Stromal cell of bone marrow (primary cell): ENCODE data around the gene VPREB1.
"Not testable (repeated sequence)": the region's sequence is repeated elsewhere in the genome, so short reads cannot be mapped to it uniquely, and the experiment has no call there.

Source experiments
- DNase-seq: peaks from one replicate; pipeline ENCODE4 v3.0.0-alpha.2; 2012; ENCODE audit warnings: low read depth

VPREB1 gene, protein sequence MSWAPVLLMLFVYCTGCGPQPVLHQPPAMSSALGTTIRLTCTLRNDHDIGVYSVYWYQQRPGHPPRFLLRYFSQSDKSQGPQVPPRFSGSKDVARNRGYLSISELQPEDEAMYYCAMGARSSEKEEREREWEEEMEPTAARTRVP

DNA sequence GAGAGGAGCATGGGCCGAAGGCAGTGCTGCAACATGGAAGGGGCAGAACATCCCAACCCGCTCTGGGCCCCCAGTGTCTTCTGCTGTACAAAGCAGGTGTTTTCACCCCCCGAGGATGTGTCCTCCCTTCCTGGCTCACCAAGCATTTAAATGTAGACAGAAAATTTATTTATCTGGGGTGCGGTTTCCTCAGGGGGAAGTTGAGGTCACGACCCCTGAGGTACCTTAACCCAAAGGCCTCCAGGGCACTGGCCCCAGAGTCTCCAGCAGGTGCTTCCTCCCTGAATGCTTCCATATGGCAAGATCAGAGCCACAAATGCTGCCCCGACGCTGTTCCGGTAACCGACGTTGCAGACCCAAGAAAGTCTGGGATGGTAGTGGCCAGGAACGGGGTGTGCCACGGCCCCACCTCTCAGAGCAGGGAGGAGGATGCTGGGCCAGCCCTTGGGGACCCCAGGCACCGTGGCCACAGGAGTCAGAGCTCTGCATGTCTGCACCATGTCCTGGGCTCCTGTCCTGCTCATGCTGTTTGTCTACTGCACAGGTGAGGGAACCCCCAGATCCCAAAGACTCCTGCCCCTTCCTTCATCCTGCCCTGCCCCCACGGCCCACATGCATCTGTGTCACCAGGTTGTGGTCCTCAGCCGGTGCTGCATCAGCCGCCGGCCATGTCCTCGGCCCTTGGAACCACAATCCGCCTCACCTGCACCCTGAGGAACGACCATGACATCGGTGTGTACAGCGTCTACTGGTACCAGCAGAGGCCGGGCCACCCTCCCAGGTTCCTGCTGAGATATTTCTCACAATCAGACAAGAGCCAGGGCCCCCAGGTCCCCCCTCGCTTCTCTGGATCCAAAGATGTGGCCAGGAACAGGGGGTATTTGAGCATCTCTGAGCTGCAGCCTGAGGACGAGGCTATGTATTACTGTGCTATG is at the start of gene VPREB1:
TSS of gene VPREB1 (plus strand) at position 471 of the 935 bp plus-strand sequence. CDS start at position 499, 28 bp downstream.
- DNase-seq: no peak

DNA sequence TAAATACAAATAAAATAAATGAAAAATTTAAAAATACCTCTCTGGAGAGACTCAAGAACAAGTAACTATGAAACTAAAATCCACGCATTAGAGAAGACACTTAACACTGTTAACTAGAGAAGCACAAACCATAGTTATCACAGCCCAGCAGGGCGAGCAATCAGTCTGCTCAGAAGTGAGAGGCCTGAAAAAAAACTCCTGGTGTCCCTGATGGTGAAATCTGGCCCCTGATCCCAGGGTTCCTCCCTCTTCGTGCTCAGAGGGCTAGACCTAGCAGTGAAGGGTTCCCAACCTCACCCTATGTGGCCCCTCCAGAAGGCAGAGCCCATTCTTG is 49.7 kb upstream of the VPREB1 start:
- no peak for DNase-seq

DNA sequence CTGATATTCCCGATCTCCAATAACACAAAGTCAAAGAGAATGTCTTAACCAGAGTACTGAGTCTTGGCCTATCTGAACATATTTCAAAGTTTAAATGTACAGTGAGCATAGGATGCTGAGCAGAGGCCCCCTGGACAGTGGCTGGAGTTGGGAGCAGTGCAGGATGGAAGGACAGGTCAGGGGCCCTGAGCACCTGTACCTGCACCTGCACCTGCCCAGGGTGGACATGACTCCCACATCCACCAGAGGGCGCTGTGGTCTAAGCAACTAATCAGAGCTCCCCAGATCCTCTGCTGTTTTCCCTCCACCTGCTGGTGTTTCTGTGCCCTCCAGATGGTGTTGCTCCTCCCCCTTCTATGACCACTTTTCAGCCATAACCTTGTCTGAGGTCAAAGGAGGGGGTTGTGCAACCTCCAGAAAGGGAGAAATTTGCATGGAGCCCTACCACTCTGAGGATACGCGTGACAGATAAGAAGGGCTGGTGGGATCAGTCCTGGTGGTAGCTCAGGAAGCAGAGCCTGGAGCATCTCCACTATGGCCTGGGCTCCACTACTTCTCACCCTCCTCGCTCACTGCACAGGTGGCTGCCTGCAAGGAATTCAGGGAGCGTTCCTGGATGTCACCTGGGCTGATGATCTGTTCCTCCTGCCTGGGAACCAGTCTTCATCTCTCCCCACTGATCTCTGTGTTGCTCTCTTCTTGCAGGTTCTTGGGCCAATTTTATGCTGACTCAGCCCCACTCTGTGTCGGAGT is 49.1 kb upstream of the VPREB1 start:
- peak; percentile 16 for DNase-seq

DNA sequence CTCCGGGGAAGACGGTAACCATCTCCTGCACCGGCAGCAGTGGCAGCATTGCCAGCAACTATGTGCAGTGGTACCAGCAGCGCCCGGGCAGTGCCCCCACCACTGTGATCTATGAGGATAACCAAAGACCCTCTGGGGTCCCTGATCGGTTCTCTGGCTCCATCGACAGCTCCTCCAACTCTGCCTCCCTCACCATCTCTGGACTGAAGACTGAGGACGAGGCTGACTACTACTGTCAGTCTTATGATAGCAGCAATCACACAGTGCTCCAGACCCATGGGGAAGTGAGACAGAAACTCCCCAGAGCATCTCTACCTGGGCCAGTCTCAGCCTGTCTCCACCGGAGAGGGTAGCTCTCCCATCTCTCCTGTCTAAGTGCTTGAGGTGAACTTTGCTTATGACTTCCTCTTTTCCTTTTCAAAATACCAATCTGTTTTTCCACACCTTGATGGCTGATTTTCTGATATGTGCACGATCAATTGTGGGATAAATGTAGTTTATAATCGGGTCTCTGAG is 48.5 kb upstream of the VPREB1 start:
- DNase-seq: no peak

DNA sequence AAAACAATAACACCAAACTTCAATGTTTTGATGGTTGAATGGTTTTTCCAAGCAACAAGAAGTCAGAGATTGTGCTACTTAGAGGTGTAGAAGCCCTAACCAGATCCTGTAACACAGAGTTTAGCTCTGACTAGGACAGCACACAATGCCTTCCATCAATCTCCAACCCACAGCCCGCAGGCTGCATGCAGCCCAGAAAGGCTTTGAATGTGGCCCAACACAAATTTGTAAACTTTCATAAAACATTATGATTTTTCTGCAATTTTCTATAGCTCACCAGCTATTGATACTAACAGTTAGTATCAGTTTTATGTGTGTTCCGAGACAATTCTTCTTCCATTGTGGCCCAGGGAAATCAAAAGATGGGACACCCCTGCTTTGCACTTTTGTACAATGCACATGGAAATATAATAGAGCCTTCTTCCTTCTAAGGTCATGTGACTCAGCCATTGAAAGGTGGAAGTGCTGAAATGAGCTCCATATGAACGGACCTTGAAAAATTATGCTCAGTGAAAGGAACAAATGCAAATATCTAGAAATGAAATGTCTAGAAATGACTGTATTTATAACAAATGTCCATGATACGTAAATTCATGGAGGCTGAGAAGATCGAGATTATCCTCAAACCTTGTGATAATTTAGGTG is 47.6 kb upstream of the VPREB1 start:
- no peak for DNase-seq

DNA sequence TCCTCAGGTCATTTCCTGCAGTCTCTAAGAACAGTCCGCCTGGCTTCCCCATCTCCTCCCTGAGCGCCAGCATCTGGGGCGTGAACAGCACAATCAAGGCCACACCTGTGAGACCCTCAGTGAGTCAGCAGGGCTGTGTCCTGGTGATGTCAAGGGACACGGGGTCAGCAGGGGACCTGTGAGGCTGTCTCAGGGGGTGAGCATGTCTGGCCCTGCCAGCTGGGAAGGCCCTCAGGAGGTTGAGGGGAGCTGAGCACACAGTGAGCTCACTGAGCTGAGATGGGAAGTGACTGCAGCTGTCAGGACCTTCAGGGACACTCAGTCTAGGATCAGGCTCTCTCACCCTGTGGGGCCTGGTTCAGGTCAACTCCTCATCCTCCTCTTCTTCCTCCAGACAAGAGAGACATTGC is 46.6 kb upstream of the VPREB1 start:
- no peak for DNase-seq

DNA sequence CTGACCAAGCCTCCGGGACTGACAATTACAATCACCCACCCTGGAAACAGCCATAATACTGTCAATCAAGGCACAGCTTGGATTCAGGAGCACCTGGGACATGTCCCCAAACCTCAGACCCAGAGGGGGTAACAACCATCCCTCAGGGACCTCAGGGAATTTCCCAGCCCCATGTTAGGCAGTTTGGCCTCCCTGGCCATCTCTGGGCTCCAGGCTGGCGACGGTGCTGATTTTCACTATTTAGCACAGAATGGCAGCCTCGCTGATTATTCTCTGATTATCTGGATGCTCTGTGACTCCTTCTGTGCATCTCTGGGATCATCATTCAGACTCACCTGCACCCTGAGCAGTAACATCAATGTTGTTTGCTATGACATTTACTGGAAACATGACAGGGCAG is 45.8 kb upstream of the VPREB1 start:
- DNase-seq: no peak

DNA sequence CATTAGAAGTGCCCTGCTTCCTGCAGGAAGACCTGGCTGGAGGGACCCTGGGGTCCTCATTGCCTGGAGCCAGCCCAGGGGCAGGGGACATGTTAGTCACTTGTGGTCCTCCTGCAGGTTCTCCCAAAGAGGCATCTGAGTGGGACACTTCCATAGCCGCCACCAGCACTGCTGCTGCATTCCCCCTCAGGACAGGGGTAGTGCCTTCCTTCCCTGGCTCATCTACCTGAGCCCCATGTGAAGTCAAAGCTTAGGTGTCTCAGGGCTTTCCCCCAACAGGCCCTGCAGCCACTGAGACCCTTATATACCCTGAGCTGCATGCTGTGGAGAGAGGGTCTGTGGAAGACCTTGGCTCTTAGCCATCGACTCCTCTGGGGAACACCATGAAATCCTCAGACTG is 45.0 kb upstream of the VPREB1 start:
- DNase-seq: no peak

DNA sequence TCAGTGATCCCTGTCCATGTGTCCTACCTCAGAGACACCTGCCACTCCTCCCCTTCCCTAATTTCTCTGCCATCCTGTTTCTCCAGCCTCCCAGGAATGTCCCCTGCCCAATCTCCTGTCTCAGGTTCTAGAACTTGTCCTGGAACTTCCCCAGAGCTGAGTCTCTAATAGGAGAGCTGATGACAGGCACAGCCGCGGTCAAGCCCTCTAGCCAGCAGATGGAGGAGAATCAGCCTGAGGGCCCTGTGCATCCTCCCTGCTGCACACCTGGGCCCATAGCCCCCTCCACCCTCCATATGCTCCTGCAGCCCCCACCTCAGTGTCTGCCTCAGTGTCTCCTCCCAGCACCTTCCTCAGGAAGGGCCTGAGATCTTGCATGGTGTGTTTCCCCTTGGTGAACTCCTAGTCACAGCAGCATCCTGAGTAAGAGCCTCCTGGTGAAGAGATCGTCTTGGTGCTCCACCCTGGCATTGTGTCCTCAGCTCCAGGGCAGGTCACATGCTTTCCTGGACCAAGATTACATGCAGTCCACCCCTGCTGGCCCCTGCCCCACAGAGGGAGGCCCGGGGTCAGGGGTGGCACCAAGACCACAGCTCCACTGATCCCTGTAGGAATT is 43.9 kb upstream of the VPREB1 start:
- no peak for DNase-seq

DNA sequence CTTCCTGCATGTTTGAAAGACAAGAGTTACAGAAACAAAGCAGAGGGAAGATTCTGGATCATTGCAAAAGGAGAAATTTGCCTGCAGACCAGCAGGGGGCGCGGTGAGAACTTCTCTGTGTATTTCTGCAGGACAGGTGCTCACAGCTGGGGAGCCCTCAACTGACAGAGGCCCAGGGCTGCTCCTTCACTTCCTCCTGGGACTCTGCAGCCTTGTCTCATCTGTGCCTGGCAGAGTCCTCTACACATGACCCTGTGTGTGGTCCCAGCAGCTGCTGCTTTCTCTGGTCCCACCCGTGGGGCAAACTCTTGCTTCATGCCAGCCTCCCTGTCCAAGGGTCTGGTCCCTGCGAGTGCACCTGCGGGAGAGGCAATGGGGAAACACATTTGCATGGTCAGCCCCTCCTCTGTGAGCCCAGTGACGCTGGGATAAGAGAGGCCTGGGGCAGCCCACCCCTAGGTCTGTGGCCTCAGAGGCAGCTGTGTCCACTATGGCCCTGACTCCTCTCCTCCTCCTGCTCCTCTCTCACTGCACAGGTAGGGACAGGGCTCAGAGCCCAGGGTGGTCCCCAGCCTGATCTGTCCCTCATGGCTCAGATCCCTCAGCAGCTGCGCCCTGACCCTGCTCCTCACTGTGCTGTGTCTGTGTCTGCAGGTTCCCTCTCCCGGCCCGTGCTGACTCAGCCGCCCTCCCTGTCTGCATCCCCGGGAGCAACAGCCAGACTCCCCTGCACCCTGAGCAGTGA is 43.2 kb upstream of the VPREB1 start:
- no peak for DNase-seq

DNA sequence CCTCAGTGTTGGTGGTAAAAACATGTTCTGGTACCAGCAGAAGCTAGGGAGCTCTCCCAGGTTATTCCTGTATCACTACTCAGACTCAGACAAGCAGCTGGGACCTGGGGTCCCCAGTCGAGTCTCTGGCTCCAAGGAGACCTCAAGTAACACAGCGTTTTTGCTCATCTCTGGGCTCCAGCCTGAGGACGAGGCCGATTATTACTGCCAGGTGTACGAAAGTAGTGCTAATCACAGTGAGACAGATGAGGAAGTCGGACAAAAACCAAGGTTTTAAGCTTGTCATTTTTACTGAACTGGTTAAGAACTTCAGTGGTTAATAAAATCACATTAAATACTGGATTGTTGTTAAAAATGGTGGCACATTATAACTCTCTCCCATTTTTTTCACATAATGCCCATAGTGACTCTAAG is 42.6 kb upstream of the VPREB1 start:
- no peak for DNase-seq

DNA sequence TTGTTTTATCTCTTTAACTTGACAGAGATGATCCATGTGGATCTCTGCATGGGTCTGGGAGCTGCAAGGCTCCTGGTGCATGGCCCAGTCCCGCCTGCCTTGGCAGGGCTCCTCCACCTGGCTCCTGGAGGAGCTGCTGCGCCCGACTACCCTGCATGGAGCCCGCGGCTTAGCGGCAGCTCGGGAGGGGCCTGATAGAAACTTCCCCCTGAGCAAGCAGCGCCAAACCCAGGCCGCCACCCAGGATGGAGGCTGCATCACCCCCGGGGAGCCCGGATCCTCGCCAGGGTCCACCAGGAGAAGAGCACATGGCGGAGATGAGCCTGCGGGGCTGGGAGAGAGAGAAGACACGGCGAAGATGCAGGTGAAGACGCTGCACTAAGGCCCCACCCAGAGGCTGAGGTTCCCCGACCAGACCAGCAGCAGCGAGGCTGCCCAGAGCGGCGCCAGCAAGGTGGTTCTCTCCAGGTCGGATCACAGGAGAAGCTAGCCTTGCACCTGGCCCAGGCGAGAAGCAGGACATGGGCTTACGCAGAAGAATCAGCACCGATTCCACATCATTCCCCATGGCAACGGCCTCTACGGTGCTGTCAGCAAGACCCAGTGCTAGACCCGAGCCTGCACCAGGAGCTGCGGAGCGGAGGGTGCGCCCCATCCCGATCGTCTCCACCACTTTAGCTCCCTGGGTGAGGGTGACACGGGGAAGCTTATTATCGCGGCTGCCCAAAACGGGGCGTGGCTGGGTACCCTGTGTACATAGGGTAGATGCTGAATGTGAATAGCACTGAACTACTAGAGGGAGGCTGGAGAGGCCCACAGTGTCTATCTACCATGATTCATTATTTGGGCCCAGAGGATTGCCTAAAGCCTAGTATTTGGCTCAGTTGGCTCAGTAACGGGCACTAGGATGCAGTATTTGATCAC is 41.3 kb upstream of the VPREB1 start:
- DNase-seq: no peak

DNA sequence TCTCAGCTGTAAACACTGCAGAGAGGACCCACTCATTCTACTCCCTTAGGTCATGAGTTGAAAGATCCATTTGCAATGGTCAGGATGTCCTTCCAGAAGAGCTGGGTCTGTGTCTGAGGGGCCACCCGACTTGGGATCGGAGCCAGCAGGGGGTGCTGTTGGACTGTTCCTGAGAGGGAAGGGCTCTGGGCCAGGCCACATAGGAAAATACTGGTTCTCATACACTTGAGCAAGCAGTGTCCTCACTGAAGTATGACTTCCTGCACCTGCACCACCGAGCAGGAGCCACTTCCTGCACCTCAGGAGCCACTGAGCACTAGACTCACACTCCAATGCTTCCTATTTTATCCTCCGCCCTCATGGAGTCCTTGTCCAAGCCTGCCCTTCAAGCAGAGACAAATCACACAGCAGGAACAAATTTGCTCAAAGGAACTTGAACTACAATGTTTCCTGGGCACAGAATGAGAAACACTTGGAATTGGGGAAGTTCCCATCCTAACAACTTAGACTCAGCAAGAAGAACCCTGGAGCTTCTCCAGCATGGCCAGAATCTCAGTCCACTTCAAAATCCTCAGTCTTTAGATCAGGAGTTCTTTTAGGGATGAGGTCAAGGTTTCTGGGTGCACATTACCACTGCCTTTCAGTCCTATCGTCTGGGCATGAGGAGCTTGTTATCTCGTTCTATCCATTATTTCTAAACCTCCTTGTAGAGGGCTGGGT is 36.6 kb upstream of the VPREB1 start:
- peak; percentile 40 for DNase-seq

DNA sequence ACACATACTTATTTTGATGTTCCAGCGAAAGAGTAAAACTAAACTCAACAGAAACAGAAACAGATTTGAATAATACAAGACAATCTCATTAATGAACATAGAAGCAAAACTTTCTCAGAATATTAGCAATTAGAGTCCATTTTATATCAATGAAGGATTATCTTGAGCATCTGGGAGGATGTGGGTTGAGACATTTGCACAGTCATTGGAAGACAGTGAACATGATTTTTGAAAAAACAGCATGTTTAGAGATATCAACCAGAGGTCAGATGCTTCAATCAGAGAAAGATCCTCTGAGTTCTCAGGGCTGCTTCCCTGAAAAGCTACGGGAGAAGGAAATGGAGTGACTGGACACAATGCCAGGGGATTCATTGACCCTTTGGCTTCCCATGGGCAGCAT is 35.9 kb upstream of the VPREB1 start:
- no peak for DNase-seq

DNA sequence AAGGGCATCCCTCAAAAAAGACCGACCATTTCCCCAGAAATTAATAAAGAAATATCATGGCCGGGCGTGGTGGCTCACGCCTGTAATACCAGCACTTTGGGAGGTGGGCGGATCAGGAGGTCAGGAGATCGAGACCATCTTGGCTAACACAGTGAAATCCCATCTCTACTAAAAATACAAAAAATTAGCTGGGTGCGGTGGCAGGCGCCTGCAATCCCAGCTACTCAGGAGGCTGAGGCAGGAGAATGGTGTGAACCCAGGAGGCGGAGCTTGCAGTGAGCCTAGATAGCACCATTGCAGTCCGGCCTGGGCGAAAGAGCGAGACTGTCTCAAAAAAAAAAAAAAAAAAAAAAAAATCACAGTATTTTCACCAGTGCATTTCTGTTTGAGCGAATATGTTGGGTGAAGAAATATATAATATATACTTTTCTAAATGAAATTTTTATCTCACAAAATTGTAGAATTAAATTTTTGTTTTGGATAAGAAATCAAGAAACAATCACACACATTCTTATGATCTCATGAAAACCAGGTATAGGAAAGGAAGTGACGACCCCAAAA is 35.4 kb upstream of the VPREB1 start:
- not testable (repeated sequence) for DNase-seq

DNA sequence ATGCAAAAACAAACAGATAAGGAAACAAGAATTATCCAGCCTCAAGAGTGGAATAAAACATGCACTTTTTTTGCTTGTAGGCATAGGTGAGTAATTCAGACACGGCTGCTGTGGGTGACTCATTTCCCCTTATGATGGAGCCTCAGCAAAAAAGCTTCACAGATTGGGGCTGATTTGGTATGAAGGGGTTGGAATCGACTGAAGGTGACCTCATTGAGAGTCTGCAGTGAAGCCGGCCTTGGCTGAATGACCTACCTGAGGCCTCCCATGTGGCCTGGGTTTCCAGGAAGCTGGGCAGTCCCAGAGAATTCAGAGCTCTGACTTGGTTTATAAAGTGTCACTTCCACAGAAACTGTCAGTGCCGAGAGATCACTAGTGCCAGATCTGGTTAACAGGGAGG is 34.2 kb upstream of the VPREB1 start:
- peak; percentile 27 for DNase-seq

DNA sequence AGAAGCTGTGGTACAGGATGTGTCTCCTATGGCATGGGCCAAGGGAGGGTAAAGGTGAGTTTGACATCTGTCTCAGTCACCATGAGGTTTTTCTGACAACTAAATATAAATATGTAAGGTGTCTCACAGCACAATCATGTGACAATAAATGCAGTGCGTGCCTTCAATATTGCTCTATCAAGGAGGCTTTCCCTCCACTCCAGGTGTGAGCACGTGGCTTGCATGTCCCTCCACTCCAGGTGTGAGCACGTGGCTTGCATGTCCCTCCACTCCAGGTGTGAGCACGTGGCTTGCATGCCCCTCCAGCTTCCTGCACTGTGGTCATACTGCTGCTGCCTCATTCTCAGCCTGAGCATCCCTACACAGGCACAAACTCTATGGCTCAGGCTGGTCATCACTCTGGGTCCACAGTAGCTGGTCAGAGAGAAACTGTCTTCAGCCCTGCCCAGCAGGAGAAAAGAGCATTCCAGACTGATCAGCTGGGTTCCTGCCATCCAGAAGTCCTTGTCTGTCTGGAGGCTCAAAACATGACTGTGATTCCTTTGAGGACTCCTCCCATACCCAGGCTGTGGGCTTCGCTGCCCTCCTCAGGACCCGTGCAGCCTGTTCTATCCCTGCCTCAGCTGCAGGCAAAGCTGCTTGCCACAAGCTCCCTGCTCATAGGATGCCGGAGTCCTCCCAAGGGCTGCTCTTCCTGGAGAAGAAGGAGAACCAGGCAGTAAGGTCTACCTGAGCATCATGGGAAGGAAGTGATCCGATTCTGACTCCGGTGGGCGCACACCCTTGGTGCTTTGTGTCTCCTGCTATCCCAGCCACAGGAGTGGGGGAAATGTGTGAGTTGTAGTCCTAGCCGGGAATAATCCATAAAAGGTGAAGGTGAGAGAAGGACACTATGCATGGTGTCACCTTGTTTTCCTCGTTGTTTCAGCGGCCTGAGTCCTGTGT is 33.4 kb upstream of the VPREB1 start:
- DNase-seq: no peak

DNA sequence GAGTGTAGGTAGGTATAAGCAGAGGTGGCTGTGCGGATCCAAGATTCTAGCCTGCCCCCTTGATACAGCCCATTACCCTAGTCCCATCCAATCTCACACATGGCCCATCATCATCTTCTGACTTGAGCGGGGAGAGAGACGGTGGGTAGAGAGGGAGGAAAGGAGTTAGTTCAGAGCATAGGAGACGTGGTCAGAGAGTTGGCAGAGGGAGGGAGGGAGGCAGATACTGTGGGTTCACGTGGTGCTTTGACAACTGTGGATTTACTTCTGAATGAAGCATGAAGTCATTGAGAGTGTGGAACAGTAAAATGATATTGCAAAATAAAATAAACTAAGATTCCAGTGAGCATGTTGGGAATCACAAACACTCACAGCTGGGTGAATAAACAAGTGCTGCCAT is 31.4 kb upstream of the VPREB1 start:
- no peak for DNase-seq
